CD4-positive, alpha-beta T cell treated with Interleukin-15 for 4 hours (primary cell): ENCODE data around the gene PEX12.
A peak's percentile ranks its signal among the peaks of the same experiment; 100 is the strongest.
"Not testable (repeated sequence)": the region's sequence is repeated elsewhere in the genome, so short reads cannot be mapped to it uniquely, and the experiment has no call there.

Source experiments
- DNase-seq: peaks from one replicate; pipeline ENCODE4 v3.0.0-alpha.2; 2020; ENCODE audit warnings: low spot score

The PEX12 gene

DNA sequence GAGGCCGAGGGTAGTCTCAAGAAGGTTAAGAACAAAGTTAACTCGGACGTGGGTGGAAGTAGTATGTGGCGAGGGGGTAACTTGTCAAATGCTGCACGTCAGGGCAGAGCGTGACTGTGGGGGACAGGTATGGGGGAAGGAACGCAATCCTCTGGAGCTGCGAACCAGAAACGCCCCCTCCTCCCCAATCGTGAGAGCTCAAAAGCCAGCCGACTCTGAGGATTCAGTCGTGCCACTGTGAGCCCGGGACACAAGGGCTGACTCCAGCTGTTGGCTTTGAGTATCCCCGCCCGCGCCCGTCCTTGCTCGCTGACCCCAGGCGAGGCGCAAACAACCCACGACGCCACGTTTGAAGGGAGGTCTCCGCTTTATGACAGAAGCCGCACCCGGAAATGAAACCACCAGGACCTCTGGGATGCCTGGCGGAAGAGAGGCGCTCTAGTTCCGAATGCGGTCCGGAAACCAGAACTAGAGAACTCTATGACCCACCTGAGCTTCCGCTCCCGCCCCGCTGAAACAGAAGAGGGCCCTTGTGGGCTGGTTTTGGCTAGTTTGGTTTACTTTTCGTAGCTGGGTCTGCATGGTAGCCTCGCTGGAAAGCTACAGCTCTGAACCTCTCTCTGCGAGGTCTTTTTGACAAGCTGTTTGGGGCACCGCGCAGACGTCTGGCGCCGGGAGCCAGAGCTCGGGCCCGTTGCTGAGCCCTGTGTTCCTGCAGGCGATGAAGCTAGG is at the start of gene PEX12:
Gene PEX12, minus strand, starts transcription at position 375 of the 732 bp plus-strand sequence. CDS start 550 bp downstream, outside the sequence.
- DNase-seq = peak; percentile 90

DNA sequence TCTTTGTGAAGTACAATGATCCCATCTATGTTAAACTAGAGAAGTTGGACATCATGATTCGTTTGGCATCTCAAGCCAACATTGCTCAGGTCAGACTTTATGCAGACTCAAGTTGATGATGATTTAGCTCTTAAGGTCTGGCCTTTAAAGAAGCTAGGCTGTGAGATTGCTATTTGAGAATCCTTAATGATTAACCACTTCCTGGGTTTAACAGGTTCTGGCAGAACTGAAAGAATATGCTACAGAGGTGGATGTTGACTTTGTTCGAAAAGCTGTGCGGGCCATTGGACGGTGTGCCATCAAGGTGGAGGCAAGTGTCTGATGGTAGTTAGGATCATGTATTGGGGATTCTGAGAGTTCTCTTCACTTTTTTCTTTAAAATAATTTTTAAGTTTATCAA is 49.0 kb upstream of the PEX12 start:
- DNase-seq = no peak

DNA sequence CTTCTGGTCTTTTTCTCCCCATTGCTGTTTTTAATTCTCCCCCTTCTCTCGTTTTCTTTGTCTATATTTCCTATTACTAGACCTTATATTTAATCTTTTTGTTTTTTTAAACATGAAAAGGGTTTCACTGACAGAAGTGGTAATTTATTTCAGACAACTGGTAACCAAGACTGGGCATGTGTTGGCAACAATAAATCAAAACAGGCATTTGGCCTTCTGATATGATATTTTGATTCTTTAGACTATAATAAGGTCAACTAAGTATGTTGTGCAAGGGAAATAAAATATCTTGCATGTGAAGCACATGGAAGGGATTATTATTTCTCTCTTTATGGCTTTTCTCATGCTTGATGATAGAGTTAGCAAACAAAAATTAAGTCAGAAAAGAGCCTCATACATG is 43.4 kb upstream of the PEX12 start:
- no peak for DNase-seq

DNA sequence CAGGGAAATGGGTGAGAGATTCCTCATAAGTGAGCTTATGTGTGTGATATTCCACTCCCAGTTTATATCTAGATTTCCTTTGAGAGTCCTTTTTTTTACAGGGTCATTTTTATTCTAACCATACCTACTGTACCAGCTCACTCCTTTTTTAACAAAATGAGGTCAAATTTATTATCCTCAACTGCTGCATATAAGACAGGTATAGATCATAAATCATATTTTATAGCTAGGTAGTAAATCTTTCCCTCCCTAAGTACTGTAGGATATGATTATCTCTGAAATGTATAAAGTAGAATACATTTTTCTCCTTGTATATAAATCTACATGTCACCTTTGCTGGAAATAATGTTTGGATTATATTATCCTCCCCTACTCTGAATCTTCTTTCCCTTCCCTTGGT is 40.3 kb upstream of the PEX12 start:
- no peak for DNase-seq

DNA sequence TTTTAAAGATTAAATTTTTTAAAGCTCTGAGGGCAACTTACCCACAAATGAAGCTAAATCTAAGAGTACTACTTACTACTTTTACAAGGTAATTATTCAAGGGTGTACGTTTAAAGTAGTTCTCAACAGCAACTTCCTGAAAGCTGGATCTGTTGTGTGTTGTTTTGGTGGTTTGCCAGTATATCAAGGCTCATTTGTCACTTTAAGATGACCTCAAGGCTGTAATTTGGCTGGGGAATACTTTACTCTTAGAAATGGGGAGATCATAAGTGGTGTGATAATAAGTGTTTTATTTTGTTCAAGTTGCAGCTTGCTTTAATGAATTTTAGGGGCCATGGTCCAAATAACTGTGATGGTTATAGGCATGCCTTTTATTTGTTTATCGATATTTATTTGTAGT is 39.1 kb upstream of the PEX12 start:
- DNase-seq = no peak

DNA sequence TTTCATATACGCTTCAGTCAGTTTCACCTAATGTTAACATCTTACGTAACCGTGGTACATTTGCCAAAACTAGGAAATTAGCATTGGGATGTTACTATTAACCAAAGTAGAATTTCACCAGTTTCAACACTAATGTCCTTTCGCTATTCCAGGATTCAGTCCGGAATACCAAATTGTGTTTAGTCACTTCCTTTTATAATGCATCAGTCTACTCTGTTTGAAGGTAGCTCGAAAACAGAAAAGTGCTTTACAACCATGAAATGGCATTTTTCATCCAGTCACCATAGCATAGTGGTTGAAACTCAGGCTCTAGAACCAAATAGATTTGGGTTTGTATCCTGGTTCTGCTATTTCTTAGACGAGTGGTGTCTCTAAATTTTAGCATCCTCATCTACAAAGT is 38.2 kb upstream of the PEX12 start:
- DNase-seq = no peak

DNA sequence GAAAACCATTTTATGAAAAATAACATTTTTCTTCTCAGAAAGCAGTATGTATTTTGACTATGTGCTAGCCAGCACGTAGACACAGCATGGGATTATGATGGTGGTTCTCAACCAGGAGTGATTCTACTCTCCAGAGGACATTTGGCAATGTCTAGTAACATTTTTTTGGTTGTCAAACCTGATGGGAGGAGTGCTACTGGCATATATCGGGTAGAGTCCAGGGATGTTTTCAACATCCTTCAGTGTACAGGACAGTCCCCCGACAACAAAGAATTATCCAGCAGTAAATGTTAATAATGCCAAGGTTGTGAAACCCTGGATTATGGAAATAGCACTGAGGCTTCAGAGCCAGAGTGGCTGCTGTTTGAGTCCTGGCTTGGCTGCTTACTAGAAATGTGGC is 36.4 kb upstream of the PEX12 start:
- no peak for DNase-seq

DNA sequence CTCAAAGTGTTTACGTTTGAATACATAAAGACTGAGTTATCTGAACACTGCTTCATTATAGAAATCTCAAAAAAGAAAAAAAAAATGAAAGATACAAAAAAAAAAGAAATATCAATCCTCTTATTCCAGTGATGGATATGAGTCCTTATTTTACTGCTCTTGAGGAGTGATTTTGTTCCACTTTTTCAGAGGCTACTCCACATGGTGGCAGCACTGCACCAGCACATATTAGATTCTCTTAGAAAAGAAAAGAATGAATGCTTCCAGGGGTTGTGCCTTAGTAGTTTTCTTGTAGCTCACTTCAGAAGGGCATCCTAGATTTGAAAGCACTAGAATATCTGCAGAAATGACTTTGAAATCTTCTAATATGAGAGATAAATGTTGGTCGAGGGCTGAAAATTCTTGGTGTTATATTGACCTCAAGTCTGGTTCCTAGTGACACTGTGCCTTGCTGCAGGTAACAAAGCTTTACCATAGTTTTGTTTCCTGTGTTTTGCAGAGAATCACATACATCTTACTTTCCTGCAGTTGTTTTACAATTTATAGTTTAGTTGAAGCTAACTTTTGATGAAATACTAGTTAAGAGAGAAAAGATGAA is 34.7 kb upstream of the PEX12 start:
- peak; percentile 17 for DNase-seq

DNA sequence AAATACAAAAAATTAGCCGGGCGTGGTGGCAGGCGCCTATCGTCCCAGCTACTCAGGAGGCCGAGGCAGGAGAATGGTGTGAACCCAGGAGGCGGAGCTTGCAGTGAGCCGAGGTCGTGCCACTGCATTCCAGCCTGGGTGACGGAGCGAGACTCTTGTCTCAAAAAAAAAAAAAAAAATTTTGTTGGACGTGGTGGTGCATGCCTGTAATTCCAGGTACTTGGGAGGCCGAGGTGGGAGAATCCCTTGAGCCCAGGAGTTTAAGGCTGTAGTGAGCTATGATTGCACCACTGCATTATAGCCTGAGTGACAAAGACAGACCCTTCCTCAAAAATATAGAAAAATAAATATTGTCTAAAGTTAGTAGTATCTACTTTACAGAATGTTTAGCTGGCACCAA is 32.4 kb upstream of the PEX12 start:
- DNase-seq = not testable (repeated sequence)

DNA sequence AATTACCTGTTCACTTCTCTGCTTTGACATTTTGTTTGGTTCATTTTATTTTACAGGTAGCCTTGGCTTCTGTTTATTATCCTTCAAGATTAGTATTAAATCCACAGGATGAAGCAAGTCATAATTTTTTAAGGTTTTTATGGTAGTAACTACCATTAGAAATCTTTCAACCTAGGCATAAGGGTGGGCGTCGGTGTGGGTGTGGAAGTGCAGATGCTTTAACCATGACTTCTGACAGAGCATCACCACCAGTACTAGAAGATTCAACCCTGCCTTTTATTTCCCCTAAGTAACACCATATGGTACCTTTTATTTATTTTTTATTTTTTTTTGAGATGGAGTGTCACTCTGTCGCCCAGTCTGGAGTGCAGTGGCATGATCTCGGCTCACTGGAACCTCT is 31.5 kb upstream of the PEX12 start:
- DNase-seq = no peak

DNA sequence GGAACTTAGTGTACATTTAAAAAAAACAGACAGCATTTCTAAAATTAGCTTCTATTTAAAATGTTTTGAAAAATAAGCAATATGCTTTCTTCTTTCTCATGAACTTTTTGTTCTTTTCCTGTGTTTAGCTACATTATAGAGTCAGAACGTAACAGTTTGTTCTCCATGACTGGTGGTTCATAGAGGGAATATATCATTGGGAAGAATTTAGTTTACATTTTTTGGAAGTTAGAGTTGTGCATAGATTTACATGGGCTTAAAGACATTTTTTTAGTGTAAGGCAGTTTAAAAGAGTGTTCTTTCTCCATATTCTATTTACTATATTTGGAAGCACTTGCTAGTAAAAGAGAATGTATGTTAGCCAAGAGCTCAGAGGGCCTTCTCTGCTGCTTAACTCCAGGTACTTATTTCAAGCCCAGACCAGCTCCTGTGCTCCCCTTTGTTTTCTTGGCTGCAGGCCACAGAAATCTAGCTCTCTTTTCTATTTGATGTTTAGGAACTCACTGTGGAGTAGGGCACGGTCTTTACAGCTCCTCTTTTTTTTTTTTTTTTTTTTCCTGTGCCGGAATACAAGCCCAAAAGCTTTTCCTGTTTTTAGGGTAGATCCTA is 29.0 kb upstream of the PEX12 start:
- DNase-seq = no peak

DNA sequence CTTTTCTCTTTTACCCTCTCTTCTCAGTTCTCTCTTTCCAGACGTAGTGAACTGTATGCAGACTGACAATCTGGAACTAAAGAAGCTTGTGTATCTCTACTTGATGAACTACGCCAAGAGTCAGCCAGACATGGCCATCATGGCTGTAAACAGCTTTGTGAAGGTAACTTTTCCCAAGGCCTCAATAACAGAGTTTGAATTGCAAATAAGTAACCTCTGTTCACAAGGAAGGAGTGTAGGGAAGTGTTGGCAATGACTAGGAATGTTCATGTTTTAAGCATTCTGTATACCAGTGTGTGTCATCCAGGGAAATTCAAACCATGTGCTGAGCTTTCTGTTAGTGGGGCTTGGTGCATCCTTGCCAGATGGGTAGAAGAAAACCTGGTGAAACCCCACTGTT is 27.3 kb upstream of the PEX12 start:
- DNase-seq = no peak

DNA sequence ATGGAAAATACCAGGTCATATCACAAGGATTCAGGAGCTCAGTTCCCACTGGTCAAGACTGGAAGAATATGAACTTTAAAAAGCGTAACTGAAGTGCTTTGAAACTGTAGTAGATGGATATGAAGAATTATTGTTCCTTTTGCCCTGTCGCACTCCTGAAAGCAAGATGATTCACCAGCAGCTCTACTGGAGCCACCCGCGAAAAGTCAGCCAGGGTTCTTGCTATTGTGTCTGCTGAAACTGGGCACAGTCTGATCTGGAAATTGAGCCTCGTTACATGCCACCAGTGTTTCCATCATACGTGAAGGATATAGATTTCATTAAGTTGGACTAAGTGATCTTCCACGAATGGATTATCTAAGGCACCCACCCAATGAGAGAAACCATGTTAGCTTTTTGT is 25.3 kb upstream of the PEX12 start:
- DNase-seq = no peak

DNA sequence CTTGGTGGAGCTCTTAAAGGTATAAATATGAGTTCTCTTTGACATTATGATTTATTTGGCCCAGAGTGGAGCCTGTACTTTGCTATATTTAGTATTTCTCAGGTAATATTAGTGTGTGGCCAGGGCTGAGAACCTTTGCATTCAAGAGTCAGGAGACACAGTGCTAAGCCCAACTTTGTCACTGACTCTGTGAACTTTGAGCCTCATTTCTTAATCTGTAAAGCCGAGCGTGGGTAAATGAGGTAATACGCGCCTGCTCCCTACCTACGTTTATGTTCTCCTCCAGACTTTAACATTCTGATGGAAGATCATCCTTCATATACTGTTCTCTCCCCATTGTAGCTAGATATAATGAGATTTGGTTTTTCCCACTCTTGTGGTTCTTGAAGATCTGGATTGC is 19.2 kb upstream of the PEX12 start:
- no peak for DNase-seq

DNA sequence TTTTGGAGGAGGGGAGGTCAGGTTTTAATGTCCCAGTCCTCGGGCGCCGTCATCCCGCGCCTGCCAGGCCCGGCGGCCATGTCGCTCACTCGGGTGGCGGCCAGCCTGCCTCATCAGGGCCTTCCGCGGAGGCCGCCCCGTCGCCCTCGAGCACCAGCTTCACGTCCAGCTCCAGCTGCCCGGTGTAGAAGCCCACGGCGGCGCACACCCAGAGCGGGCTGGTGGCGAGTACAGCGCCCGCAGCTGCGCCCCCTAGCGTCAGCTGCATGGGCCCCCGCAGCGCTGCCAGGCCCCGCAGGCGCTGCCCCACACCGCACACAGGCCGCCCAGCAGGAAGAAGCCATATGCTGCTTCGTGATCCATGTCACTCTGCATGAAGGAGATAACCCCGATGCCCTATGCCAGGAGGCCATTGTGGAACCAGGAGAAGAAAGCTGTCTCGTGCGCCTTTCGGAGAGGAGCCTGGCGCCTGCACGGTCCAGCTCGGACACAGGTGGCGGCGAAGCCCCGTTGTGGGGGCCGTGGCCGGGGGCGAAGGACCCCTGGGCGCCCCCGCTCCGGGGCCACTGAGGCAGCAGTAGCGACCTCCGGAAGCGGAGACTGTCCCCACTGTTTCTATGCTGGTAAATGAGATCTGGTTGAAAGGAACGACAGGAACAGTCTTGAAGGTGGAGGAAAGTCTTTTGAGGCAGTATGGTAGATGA is 18.3 kb upstream of the PEX12 start:
- no peak for DNase-seq

DNA sequence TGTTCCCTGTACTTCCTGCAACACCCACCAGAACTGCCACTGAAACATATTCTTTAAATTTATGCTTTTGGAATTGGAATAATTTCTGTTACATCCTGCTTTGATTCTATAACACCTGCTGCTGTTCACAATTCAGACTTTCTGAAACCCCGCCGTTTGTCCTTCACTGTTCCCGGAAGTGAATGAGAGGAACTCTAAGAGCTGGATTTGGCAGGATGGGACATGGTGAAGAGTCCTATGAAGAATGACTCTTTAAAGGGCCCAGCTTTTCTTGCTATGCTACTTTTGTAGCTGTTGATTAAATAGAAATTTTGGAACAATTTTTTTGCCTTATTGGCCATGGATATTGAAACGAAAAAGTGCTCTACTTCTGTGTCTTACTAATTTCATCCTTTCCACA is 17.7 kb upstream of the PEX12 start:
- DNase-seq = no peak

DNA sequence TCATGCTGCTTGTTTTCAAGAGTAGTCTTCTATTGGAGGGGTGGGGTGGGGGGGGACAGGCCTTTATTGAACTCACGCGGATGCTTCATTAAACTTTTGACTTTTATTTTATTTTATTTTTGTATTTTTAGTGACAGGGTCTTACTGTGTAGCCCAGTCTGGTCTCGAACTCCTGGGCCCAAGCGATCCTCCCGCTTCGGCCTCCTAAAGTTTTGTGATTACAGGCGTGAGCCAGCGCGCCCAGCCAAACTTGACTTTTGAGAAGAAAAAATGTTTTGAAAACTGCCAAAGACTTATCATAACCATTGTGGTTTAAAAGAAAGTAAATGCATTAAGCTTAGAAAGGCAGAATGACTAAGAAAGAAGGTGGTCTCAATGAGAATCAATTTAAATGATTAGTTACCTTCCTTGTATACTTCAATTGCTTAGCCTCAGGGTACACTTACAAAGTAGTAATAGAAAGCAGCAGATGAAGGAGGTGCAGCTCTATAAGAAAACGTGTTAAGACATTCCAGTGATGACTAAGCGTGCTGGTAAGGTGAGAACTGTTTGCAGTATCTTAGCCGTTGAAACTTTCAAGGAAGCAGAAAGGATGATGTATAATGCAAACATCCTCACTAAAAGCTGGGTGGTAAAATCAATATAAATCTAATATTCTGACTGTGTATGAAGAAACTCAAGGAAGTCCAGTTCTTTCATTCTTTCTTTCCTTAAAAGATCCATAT is 10.0 kb upstream of the PEX12 start:
- DNase-seq = peak; percentile 50

DNA sequence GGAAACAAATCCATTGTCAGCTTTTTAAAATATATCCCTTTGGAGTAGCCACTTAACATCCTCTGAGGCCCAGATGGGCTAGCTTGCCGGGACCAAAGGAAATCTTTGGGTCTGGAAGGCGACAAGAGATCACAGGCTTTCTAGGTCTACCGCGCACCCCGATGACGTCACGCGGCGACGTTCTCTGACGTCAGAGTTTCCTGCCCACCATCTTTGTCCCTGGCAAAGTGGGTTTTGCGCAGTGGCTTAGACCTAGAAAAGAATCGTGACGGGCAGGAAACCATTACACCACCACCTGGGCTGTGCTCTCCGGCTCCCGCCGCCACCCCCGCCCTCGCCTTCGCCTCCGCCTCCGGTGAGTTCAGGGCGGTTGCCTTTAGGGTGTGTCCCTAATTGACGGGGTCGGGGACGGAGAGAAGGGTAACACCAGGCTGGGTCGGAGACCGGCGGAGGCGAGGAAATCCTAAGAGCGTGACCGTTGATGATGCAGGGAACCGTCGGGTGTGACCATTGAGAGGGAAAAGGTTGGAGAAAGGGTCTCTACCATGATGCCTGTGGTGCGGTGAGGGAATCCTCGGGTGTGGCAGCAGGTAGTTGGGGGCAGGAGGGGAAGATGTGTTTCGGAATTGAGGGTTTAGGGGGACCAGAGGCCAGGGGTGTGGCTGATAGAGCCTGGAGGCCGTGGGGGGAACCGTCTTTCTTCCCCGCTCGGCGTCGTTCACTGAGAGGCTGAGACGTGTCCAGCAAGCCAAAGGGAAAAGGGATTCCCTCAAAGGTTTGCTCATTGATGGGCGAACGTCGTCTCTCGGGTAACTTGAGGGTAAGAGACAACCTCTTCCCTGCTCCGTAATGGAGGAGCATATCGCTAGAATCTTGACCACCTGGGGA is 8.9 kb upstream of the PEX12 start, which contains the start of gene AP2B1:
Gene AP2B1, plus strand, starts transcription at position 249 of the 888 bp plus-strand sequence. CDS start 6,709 bp downstream, outside the sequence.
- DNase-seq = peak; percentile 98

DNA sequence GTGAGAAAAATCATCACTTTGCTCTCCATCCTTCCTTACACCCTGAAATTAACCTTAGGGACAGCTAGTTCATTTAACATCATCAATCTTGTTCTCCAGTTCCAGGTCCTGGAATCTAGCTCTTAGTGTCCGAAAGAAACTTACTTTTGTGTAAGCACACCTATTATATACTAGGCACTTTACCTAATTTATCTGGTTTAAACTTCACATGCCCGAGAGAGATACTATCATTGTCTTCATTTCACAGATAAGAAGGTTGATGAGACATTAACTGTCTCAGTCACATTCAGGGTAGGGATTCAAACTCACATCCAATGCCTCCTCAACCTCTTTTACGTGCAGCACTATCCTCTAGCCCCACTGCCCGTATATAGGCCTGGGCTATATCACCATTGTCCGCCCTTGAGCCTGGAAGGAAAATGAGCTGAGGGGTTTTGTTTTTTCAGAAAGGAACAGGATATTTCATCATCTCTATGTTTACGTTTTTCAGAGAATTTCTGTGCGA is 8.2 kb upstream of the PEX12 start:
- no peak for DNase-seq

DNA sequence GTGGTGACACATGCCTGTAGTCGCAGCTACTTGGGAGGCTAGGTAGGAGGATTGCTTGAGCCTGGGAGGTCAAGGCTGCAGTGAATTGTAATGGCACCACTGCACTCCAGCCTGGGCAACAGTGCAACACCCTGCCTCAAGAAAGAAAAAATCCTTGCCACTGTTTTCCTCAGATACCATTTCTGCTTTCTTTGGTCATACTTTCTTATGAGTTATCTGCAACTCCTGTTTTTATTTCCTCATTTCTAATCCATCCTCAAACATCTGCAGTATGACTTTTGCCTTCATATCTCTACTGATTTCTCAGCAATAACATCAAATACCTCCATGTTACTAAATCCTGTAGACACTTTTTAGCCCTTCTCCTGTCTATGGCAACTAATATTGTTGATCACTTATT is 5.7 kb upstream of the PEX12 start:
- no peak for DNase-seq

DNA sequence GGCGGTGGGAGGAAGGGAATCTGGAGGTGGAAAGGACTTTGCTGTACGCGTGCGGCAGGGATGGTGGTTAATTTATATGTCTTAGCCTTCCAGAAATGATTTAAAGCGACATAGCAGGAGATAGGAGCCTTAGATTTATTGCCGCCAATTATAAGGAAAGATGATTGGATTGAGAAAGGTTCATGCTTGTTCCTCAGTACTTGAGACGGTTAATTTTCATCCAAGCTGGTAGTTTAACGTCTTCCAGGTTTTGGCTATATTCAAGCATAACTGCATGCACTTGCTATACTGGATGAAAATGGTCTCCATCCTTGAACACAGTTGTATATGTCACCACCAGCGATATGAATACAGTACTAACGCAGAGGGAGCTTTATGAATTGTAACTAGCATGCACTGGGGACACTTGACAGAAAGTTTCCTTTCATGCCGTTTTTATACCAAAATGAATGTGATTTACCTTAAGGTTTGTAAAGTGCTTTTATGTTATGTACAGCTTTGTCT is 610 bp upstream of the PEX12 start:
- no peak for DNase-seq
